HEK293 (cell line): ENCODE data around the gene ERRFI1.

ENCODE experiments used
- CTCF ChIP-seq: fragments of 450-650 bp; formaldehyde crosslinking; IDR thresholded peaks from 2 replicates; pipeline ENCODE4 v1.5.1; 2016; ENCODE audit warnings: missing biosample characterization, missing genetic modification characterization
- INSM2 ChIP-seq: fragments of 450-650 bp; formaldehyde crosslinking; IDR thresholded peaks from 2 replicates; pipeline ENCODE4 v1.5.1; 2016; ENCODE audit warnings: missing biosample characterization, missing genetic modification characterization
- OVOL3 ChIP-seq: fragments of 450-650 bp; formaldehyde crosslinking; IDR thresholded peaks from 2 replicates; pipeline ENCODE4 v1.5.1; 2016; ENCODE audit warnings: missing biosample characterization, missing genetic modification characterization
- PRDM6 ChIP-seq: fragments of 450-650 bp; formaldehyde crosslinking; IDR thresholded peaks from 2 replicates; pipeline ENCODE4 v1.5.1; 2017; ENCODE audit warnings: missing biosample characterization, missing genetic modification characterization
- ZNF398 ChIP-seq: fragments of 450-650 bp; formaldehyde crosslinking; IDR thresholded peaks from 2 replicates; pipeline ENCODE4 v1.5.1; 2017; ENCODE audit warnings: missing biosample characterization, missing genetic modification characterization
- ZNF416 ChIP-seq: fragments of 450-650 bp; formaldehyde crosslinking; IDR thresholded peaks from 2 replicates; pipeline ENCODE4 v1.5.1; 2016; ENCODE audit warnings: missing biosample characterization, missing genetic modification characterization

- TF ChIP-seq CTCF (tag by site-specific recombination): no peak
- TF ChIP-seq PRDM6 (tag by site-specific recombination): no peak
- no peak for TF ChIP-seq ZNF398
- TF ChIP-seq OVOL3: no peak
- TF ChIP-seq INSM2 (tag by site-specific recombination): no peak
- TF ChIP-seq ZNF416 (tag by site-specific recombination): no peak
Measured at GRCh38 chr1:8073112-8073855, 47.2 kb upstream of the ERRFI1 start.
